SH-SY5Y (cell line): Measurements from ENCODE around the gene CLK2.

Source experiments
- GATA2 ChIP-seq: IDR thresholded peaks from 2 replicates; pipeline ENCODE4 v1.6.1; 2011; ENCODE audit warnings: mild to moderate bottlenecking, low read depth, low read length
- GATA3 ChIP-seq: IDR thresholded peaks from 2 replicates; pipeline ENCODE4 v1.6.1; 2011; ENCODE audit warnings: low read depth, mild to moderate bottlenecking, low read length, moderate library complexity

Gene CLK2

DNA sequence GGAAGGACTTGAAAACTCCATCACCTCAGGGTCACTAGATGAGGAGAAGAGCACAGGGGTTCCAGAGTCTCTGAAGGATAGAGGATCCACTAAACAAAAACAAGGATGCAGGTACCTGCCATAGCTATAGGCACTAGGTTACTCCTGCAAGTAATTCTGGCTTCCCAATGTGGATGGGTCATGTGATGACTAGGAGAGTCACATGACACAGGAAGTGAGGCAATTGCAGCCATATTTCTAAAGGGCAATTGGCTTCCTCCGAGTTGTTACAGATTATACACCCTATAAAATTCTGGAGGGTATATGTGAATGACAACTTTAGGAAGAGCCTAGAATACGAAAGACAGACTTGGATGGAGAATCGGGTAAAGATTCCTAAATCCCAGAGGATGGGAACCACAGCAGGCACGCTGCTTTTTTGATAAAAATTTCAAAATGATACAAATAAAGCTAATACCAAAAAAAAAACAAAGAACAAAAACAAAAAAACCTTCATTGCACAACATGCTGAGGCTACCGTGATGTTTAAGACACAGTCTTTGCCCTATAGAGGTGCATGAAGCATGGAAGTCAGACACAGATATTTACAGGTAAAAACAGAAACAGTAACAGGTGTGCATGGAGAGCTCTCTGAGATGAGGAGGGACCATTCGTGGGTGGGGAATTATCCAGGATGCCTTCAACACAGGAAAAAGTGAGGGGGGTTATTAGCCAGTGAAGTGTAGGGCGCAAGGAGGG lies 54.3 kb downstream of the CLK2 start:
- no peak for TF ChIP-seq GATA2
- no peak for TF ChIP-seq GATA3
